H9 (cell line): Measurements from ENCODE around the gene CFAP77. TPM values are rescaled to one million over a fixed set of nuclear protein-coding genes. Genes with fewer than 3 reads are reported as not detected.

ENCODE experiments used
- DNase-seq: peaks from one replicate; pipeline ENCODE4 v3.0.0-alpha.2; 2017
- H2AFZ ChIP-seq: one replicate; pipeline ENCODE4 v1.6.1; 2013; ENCODE audit warnings: mild to moderate bottlenecking, low read length, control low read depth, moderate library complexity
- H2AK5ac ChIP-seq: 2 replicates; pipeline ENCODE4 v1.6.1; 2013; ENCODE audit warnings: low read length, control low read depth, mixed read lengths; ENCODE audit not compliant: insufficient read length
- H2BK120ac ChIP-seq: one replicate; pipeline ENCODE4 v1.6.1; 2013; ENCODE audit warnings: low read depth, mild to moderate bottlenecking, low read length, control low read depth, inconsistent platforms; ENCODE audit not compliant: poor library complexity, severe bottlenecking
- H2BK12ac ChIP-seq: 2 replicates; pipeline ENCODE4 v1.6.1; 2013; ENCODE audit warnings: low read length, control low read depth, mixed read lengths, low read depth; ENCODE audit not compliant: insufficient read length
- H2BK15ac ChIP-seq: 2 replicates; pipeline ENCODE4 v1.6.1; 2013; ENCODE audit warnings: low read depth, low read length, control low read depth
- H2BK20ac ChIP-seq: one replicate; pipeline ENCODE4 v1.6.1; 2013; ENCODE audit warnings: low read depth, mild to moderate bottlenecking, low read length, control low read depth, inconsistent platforms; ENCODE audit not compliant: poor library complexity, severe bottlenecking
- H2BK5ac ChIP-seq: 2 replicates; pipeline ENCODE4 v1.6.1; 2013; ENCODE audit warnings: low read length, control low read depth, mixed read lengths; ENCODE audit not compliant: insufficient read length
- H3K14ac ChIP-seq: 2 replicates; pipeline ENCODE4 v1.6.1; 2013; ENCODE audit warnings: low read length, control low read depth; ENCODE audit not compliant: insufficient read depth
- H3K18ac ChIP-seq: 2 replicates; pipeline ENCODE4 v1.6.1; 2013; ENCODE audit warnings: low read depth, mild to moderate bottlenecking, mixed read lengths, low read length, control low read depth; ENCODE audit not compliant: insufficient read length
- H3K23ac ChIP-seq: 2 replicates; pipeline ENCODE4 v1.6.1; 2013; ENCODE audit warnings: low read length, control low read depth, mixed read lengths, low read depth; ENCODE audit not compliant: insufficient read length
- H3K23me2 ChIP-seq: 2 replicates; pipeline ENCODE4 v1.6.1; 2013; ENCODE audit warnings: low read depth, mild to moderate bottlenecking, mixed read lengths, low read length, control low read depth; ENCODE audit not compliant: insufficient read length, poor library complexity, severe bottlenecking
- H3K27ac ChIP-seq: 2 replicates; pipeline ENCODE4 v1.5.1; 2013; ENCODE audit warnings: low read length, control low read depth, mixed read lengths, low read depth; ENCODE audit not compliant: insufficient read length
- H3K27me3 ChIP-seq: 2 replicates; pipeline ENCODE4 v1.6.1; 2013; ENCODE audit warnings: low read length, control low read depth, inconsistent platforms; ENCODE audit not compliant: insufficient read depth
- H3K4ac ChIP-seq: 2 replicates; pipeline ENCODE4 v1.6.1; 2013; ENCODE audit warnings: low read depth, mild to moderate bottlenecking, control low read depth, inconsistent platforms, low read length, moderate library complexity
- H3K4me1 ChIP-seq: 2 replicates; pipeline ENCODE4 v1.6.1; 2013; ENCODE audit warnings: low read length, control low read depth, inconsistent platforms; ENCODE audit not compliant: insufficient read depth
- H3K4me2 ChIP-seq: 2 replicates; pipeline ENCODE4 v1.6.1; 2013; ENCODE audit warnings: low read length, control low read depth, mixed read lengths; ENCODE audit not compliant: insufficient read length, insufficient read depth
- H3K56ac ChIP-seq: 2 replicates; pipeline ENCODE4 v1.6.1; 2013; ENCODE audit warnings: low read depth, mild to moderate bottlenecking, mixed read lengths, low read length, control low read depth; ENCODE audit not compliant: insufficient read length
- H3K79me1 ChIP-seq: 2 replicates; pipeline ENCODE4 v1.6.1; 2013; ENCODE audit warnings: low read depth, mild to moderate bottlenecking, moderate library complexity, low read length, control low read depth, inconsistent platforms; ENCODE audit not compliant: insufficient read depth, poor library complexity, severe bottlenecking
- H3K79me2 ChIP-seq: 2 replicates; pipeline ENCODE4 v1.6.1; 2013; ENCODE audit warnings: low read length, control low read depth, inconsistent platforms; ENCODE audit not compliant: insufficient read depth
- H3K9ac ChIP-seq: 2 replicates; pipeline ENCODE4 v1.6.1; 2013; ENCODE audit warnings: low read length, control low read depth, mixed read lengths; ENCODE audit not compliant: insufficient read length; ENCODE audit errors: extremely low read depth
- H3K9me3 ChIP-seq: one replicate; pipeline ENCODE4 v1.6.1; 2013; ENCODE audit warnings: low read depth, low read length, inconsistent platforms; ENCODE audit not compliant: control insufficient read depth
- H3T11ph ChIP-seq: one replicate; pipeline ENCODE4 v1.6.1; 2013; ENCODE audit warnings: mild to moderate bottlenecking, low read length, control low read depth, inconsistent platforms
- H4K20me1 ChIP-seq: one replicate; pipeline ENCODE4 v1.6.1; 2013; ENCODE audit not compliant: control insufficient read depth, insufficient read length, insufficient read depth
- H4K5ac ChIP-seq: 2 replicates; pipeline ENCODE4 v1.6.1; 2013; ENCODE audit warnings: low read depth, mild to moderate bottlenecking, mixed read lengths, low read length, control low read depth; ENCODE audit not compliant: insufficient read length
- H4K8ac ChIP-seq: replicated peaks from 2 replicates; pipeline ENCODE4 v1.6.1; 2013; ENCODE audit warnings: low read length, control low read depth, mixed read lengths, low read depth; ENCODE audit not compliant: insufficient read length
- H4K91ac ChIP-seq: 2 replicates; pipeline ENCODE4 v1.6.1; 2013; ENCODE audit warnings: low read depth, mild to moderate bottlenecking, moderate library complexity, mixed read lengths, low read length, control low read depth; ENCODE audit not compliant: insufficient read length
- H3K27ac Mint-ChIP-seq, 3 experiments: 2 replicates in 2 of 3; 3 replicates in 1 of 3; pipeline ENCODE4 v1.8.0; 2020 to 2021; ENCODE audit warnings: mixed read lengths in 3 of 3, mild to moderate bottlenecking in 1 of 3, moderate library complexity in 1 of 3
- H3K27me3 Mint-ChIP-seq: 2 replicates; pipeline ENCODE4 v1.8.0; 2021; ENCODE audit warnings: low read depth, mild to moderate bottlenecking, moderate library complexity, mixed read lengths
- H3K36me3 Mint-ChIP-seq, 3 experiments: 2 replicates in 2 of 3; 3 replicates in 1 of 3; pipeline ENCODE4 v1.8.0; 2020 to 2021; ENCODE audit warnings: low read depth in 3 of 3, mixed read lengths in 3 of 3; ENCODE audit not compliant: insufficient read depth in 1 of 3
- H3K4me1 Mint-ChIP-seq, 2 experiments: 2 replicates each; pipeline ENCODE4 v1.8.0; 2020; ENCODE audit warnings: mixed read lengths in 2 of 2
- H3K4me3 Mint-ChIP-seq, 2 experiments: 2 replicates in 1 of 2; 3 replicates in 1 of 2; pipeline ENCODE4 v1.8.0; 2020 to 2021; ENCODE audit warnings: mild to moderate bottlenecking in 2 of 2, mixed read lengths in 2 of 2, moderate library complexity in 1 of 2
- H3K9me3 Mint-ChIP-seq, 2 experiments: 2 replicates in 1 of 2; 3 replicates in 1 of 2; pipeline ENCODE4 v1.8.0; 2020; ENCODE audit warnings: mild to moderate bottlenecking in 2 of 2, mixed read lengths in 2 of 2, moderate library complexity in 1 of 2
- CTCF ChIP-seq: fragments of 200-600 bp; sonication (generic); conservative IDR thresholded peaks from 3 replicates; pipeline ENCODE4 v1.8.0; 2021; ENCODE audit warnings: antibody characterized with exemption, mild to moderate bottlenecking
- WGBS: extraction: QIAGEN DNeasy Blood & Tissue Kit; methylation state at CpG from one replicate; pipeline ENCODE4 v1.1.7; 2013; ENCODE audit warnings: missing lambda C conversion rate, low lambda C conversion rate, mixed read lengths; ENCODE audit not compliant: insufficient read length; ENCODE audit errors: extremely low coverage; 5-methylcytosine and 5-hydroxymethylcytosine counted together
- total RNA-seq: library from RNA; stranded (reverse); gene quantifications from 2 replicates; pipeline ENCODE4 v1.2.1, GENCODE V29; 2021

CFAP77 gene
- total RNA-seq, 1 experiment from 2014 or later = 0.72 TPM

DNA sequence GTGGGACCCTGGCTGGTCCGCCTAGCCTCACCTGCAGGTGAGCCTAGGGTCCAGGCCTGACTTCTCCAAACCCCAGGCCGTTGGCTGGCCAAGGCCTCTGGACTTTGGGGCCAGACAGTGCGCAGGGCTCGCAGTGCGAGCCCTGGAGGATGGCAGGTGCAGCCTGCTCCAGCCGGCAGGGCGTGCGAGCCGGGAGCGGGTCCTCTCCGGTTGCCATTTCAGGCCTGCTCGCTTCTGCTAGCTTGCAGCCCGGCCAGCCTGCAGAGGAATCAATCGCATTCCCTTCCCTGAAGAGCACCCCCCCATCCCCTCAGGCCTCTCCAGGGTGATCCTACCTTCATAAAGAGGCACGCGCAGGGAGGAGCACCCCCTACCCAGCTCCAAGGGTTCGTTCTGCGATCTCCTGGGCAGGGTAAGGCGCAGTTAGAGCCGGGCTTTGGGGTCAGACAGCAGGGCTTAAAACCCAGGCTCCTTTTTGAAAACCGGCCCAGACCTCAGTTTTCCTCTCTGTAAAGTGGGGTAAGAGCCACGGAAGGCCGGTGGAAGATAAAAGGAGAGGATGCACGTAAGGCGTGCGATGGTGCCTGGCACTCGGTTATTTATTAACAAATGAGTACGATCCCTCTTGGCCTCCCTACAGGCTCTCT is 178.6 kb downstream of the CFAP77 start:
- Histone ChIP-seq H2BK12ac (no peak overlapping the region), H3K27me3 (peaks cover 85% of the 10 kb centered on the region), H2BK120ac (no peak overlapping the region), H3K23ac (no peak overlapping the region), H3K9ac (no peak overlapping the region), H3K14ac (no peak overlapping the region), H3K79me2 (no peaks in the 10 kb centered on the region), H4K20me1 (no peaks in the 10 kb centered on the region), H3K79me1 (no peaks in the 10 kb centered on the region), H3K9me3 (no peaks in the 10 kb centered on the region), H3K56ac (no peak overlapping the region), H2BK15ac (no peak overlapping the region), H4K5ac (no peak overlapping the region), H4K91ac (no peak overlapping the region), H2AFZ (no peak overlapping the region), H3K18ac (no peak overlapping the region), H3K4me2 (no peak overlapping the region), H2BK20ac (no peak overlapping the region), H3K4ac (no peak overlapping the region), H3K23me2 (peaks cover 23% of the 10 kb centered on the region), H2AK5ac (no peak overlapping the region), H3K27ac (no peak overlapping the region), H3T11ph (no peak overlapping the region), H3K4me1 (peaks cover 7% of the 10 kb centered on the region; the same call in 1 of the 2 replicates), H4K8ac (no peak overlapping the region), H2BK5ac (no peak overlapping the region)
- peaks cover 94% of the 10 kb centered on the region for H3K27me3 Mint-ChIP-seq
- no CpG with 5 or more reads among the region's 28 CpGs for WGBS
- H3K36me3 Mint-ChIP-seq = peaks cover 0 to 6% (median 2%) of the 10 kb centered on the region in 3 experiments; a peak in 2 of 7 replicates
- H3K4me3 Mint-ChIP-seq = peak overlapping the region; percentile 49 to 58; a peak in 3 of 5 replicates
- H3K27ac Mint-ChIP-seq = no peak overlapping the region
- no peak for DNase-seq
- H3K9me3 Mint-ChIP-seq = peaks cover 3% of the 10 kb centered on the region in 2 experiments; a peak in 2 of 5 replicates
- no peak for TF ChIP-seq CTCF
- H3K4me1 Mint-ChIP-seq = peaks cover 46 to 66% of the 10 kb centered on the region in 2 experiments
